ENCODE measurements around the gene VTI1A. TPM values are rescaled to one million over a fixed set of nuclear protein-coding genes. Genes with fewer than 3 reads are reported as not detected.

Gene VTI1A
- total and polyA plus RNA-seq, 9 of the 15 experiments (the other 6 are each of a cell fraction or from before 2014, with no cell fraction given) = 9.3 to 21.4 (median 16.0) TPM

- no peaks in the 10 kb centered on the region for H3K27me3 ChIP-seq (ENCODE audit: control insufficient read depth in 2 of 2, insufficient read depth in 2 of 2, low read length in 2 of 2)
- H3K4me3 ChIP-seq = no peak overlapping the region
- no peak overlapping the region for H3K4me2 ChIP-seq (ENCODE audit: insufficient read depth, low read length)
- no peak for DNase-seq (ENCODE audit: extremely low read depth in 1 of 4, low spot score in 3 of 4)
- no peaks in the 10 kb centered on the region for H3K9me3 ChIP-seq (replicated peaks; ENCODE audit: control insufficient read depth, insufficient read depth, low read depth, low read length)
- H4K20me1 ChIP-seq (replicated peaks; ENCODE audit: control insufficient read depth, insufficient read depth, low read length) = no peaks in the 10 kb centered on the region
- no peaks in the 10 kb centered on the region for H3K9me1 ChIP-seq (ENCODE audit: control insufficient read depth, insufficient read depth, low read length)
- BruUV-seq (replicated peaks) = no TSS peak
- H3K9ac ChIP-seq (ENCODE audit: insufficient read depth in 1 of 2, low read depth in 2 of 2, low read length in 2 of 2) = no peak overlapping the region
- CTCF ChIA-PET (ENCODE audit: low intra/inter-chr PET ratio) = no interaction called here
- no peak for ATAC-seq
- H3K4me1 ChIP-seq (replicated peaks in 1 of 2; ENCODE audit: control insufficient read depth in 2 of 2, insufficient read depth in 2 of 2, low read length in 2 of 2) = peaks cover 0 to 3% of the 10 kb centered on the region in 2 experiments; a peak in 3 of 5 replicates
- H3K27ac ChIP-seq (ENCODE audit: extremely low read depth, low read depth, low read length) = no peak overlapping the region
- no peak for FAIRE-seq
- WGBS (ENCODE audit: insufficient coverage, low coverage, missing lambda C conversion rate) = 75% methylated on average over 6 of the region's 7 CpGs
- no peak overlapping the region for H2AFZ ChIP-seq (ENCODE audit: low read depth, low read length)
- intact Hi-C loops (cut with micrococcal nuclease) = no loop called here
- H3K36me3 ChIP-seq (ENCODE audit: control insufficient read depth, insufficient read depth, low read length) = no peaks in the 10 kb centered on the region
- TF ChIP-seq L3MBTL2 (IDR thresholded peaks at IDR 0.05) (no peak), TFAM (CRISPR knock-in tag; conservative IDR thresholded peaks at IDR 0.05) (no peak), POLR2G (IDR thresholded peaks at IDR 0.05; ENCODE audit: low read depth, low read length) (no peak), KDM5B (IDR thresholded peaks at IDR 0.05; ENCODE audit: insufficient replicate concordance, low read depth, low read length) (no peak), ZNF79 (CRISPR knock-in tag; IDR thresholded peaks at IDR 0.05; ENCODE audit: low read depth) (no peak), MYNN (IDR thresholded peaks at IDR 0.05) (no peak), MYNN (CRISPR knock-in tag; IDR thresholded peaks at IDR 0.05) (no peak), TGIF2 (CRISPR knock-in tag; IDR thresholded peaks at IDR 0.05) (no peak), SIN3A (IDR thresholded peaks at IDR 0.05; ENCODE audit: borderline replicate concordance in 2 of 2, control insufficient read depth in 1 of 2, low read depth in 2 of 2, low read length in 2 of 2) (no peak), ZNF121 (CRISPR knock-in tag; conservative IDR thresholded peaks at IDR 0.05) (no peak), GABPA (tag; conservative IDR thresholded peaks at IDR 0.05; ENCODE audit: low read depth) (no peak), GTF2B (IDR thresholded peaks at IDR 0.05; ENCODE audit: extremely low read depth, insufficient read length) (no peak), POLR2AphosphoS5 (IDR thresholded peaks at IDR 0.05; ENCODE audit: control insufficient read depth, insufficient read depth, low read depth, low read length) (no peak), PCBP2 (IDR thresholded peaks at IDR 0.05; ENCODE audit: low read depth, low read length, poor library complexity, severe bottlenecking) (no peak), CEBPB (tag; IDR thresholded peaks at IDR 0.05) (no peak), HSF4 (CRISPR knock-in tag; IDR thresholded peaks at IDR 0.05; ENCODE audit: borderline replicate concordance) (no peak), IRF9 (tag; IDR thresholded peaks at IDR 0.05) (no peak), BRCA1 (IDR thresholded peaks at IDR 0.05) (no peak), BRCA1 (CRISPR knock-in tag; IDR thresholded peaks at IDR 0.05) (no peak)
- POLR2A ChIA-PET = no interaction called here
- in situ Hi-C loops (cut with MboI) = no loop called here
- H3K79me2 ChIP-seq (ENCODE audit: control insufficient read depth, insufficient read depth, low read length) = no peaks in the 10 kb centered on the region
These were observed 312.5 kb downstream of the VTI1A start for GRCh38 chr10:112759496-112759895.

Data from K562 (cell line).